Dendritic cell treated with granulocyte-macrophage colony-stimulating factor and Interleukin-4, amounts not matched to agents 40 ng/mL and 50 ng/mL, for 4 days (primary cell): Measurements from ENCODE around the gene OMA1.
"Not testable (repeated sequence)": the region's sequence is repeated elsewhere in the genome, so short reads cannot be mapped to it uniquely, and the experiment has no call there.

ENCODE experiments used
- H3K27ac Mint-ChIP-seq: one replicate; pipeline ENCODE4 v1.8.0; 2022; ENCODE audit warnings: mild to moderate bottlenecking, mixed read lengths
- H3K27me3 Mint-ChIP-seq: one replicate; pipeline ENCODE4 v1.8.0; 2022; ENCODE audit warnings: mild to moderate bottlenecking, mixed read lengths
- H3K36me3 Mint-ChIP-seq: one replicate; pipeline ENCODE4 v1.8.0; 2022; ENCODE audit warnings: low read depth, mixed read lengths
- H3K4me1 Mint-ChIP-seq: one replicate; pipeline ENCODE4 v1.8.0; 2022; ENCODE audit warnings: low read depth, mixed read lengths
- H3K4me3 Mint-ChIP-seq: one replicate; pipeline ENCODE4 v1.8.0; 2022; ENCODE audit warnings: mild to moderate bottlenecking, moderate library complexity, mixed read lengths
- H3K9me3 Mint-ChIP-seq: one replicate; pipeline ENCODE4 v1.8.0; 2022; ENCODE audit warnings: mixed read lengths
- intact Hi-C: fragments of 100-400 bp; cut with micrococcal nuclease; formaldehyde crosslinking; loops from one replicate; pipeline ENCODE4 v1.15.0; 2022

The OMA1 gene

GRCh38 chr1:58546520-58547308 lies at the start of gene OMA1:
OMA1 (minus strand) TSS chr1:58546726; CDS start chr1:58539294, 7,432 bp downstream.
- Mint-ChIP-seq H3K9me3 (no peaks in the 10 kb centered on the region), H3K27me3 (no peaks in the 10 kb centered on the region), H3K4me1 (peaks cover 19% of the 10 kb centered on the region), H3K36me3 (no peaks in the 10 kb centered on the region), H3K27ac (peak within 1 kb of the TSS; percentile 93), H3K4me3 (peak within 1 kb of the TSS; percentile 79)
- intact Hi-C loops = loop anchor here (1.0 kb wide), 2 partner anchors 29 to 106 kb away; no protein-coding TSS in a partner anchor

DNA sequence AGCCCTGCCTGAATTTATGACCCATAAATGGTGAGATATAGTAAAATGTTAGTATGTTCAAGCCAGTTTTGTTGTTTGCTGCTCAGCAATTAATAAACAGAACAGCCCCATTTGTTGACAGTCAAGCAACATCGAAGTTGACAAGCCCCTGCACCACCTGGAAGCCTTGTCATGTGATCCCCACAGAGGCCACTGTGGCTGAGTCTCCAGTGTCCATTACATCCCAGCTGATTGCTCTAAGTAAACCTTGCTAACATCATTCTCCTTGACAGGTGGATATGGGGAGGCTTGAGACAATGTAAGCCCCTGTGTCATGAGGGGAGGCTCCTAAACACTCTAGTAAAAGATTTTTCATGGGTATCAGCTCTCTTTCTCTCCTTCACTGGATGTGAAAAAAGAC lies 48.0 kb upstream of the OMA1 start:
- Mint-ChIP-seq H3K36me3 (no peaks in the 10 kb centered on the region), H3K4me1 (peaks cover 19% of the 10 kb centered on the region), H3K27ac (no peak overlapping the region), H3K9me3 (no peaks in the 10 kb centered on the region), H3K4me3 (no peak overlapping the region), H3K27me3 (peaks cover 24% of the 10 kb centered on the region)
- intact Hi-C loops = no loop called here

DNA sequence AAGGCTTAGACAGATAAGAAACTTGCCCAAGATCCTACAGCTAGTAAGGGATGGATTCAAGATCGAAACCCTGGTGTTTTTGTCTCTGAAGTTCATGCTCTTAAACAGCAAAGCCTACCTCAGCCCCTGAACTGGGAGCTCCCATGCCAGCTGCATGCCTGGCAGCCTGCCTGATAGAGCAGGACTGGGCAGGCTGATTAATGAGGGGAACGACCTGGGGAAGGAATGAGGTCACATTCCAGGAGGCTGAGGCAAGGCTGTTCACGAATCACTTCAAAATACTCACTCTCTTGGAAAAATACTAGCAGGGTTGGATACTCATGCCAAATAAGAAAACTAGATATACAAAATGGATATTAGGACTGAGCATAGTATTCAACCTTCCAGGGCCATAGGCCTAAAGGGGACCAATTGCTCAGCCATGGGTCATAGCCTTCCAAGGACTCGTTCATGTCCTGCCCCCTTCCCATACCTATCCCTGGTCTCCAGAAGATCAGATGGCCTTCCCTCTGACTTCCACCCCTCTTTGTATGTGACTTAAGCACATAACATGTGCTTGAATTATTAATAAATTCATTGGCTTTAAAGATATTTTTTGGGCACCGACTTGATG lies 46.1 kb upstream of the OMA1 start:
- Mint-ChIP-seq H3K9me3 (no peaks in the 10 kb centered on the region), H3K4me3 (no peak overlapping the region), H3K27me3 (peaks cover 17% of the 10 kb centered on the region), H3K27ac (no peak overlapping the region), H3K36me3 (no peaks in the 10 kb centered on the region), H3K4me1 (peaks cover 9% of the 10 kb centered on the region)
- intact Hi-C loops = no loop called here

- no peaks in the 10 kb centered on the region for H3K9me3 Mint-ChIP-seq
- H3K27me3 Mint-ChIP-seq = peaks cover 12% of the 10 kb centered on the region
- peaks cover 6% of the 10 kb centered on the region for H3K4me1 Mint-ChIP-seq
- H3K36me3 Mint-ChIP-seq = no peaks in the 10 kb centered on the region
- H3K4me3 Mint-ChIP-seq = no peak overlapping the region
- intact Hi-C loops = no loop called here
- no peak overlapping the region for H3K27ac Mint-ChIP-seq
Observed at GRCh38 chr1:58591806-58592205, 45.3 kb upstream of the OMA1 start.

DNA sequence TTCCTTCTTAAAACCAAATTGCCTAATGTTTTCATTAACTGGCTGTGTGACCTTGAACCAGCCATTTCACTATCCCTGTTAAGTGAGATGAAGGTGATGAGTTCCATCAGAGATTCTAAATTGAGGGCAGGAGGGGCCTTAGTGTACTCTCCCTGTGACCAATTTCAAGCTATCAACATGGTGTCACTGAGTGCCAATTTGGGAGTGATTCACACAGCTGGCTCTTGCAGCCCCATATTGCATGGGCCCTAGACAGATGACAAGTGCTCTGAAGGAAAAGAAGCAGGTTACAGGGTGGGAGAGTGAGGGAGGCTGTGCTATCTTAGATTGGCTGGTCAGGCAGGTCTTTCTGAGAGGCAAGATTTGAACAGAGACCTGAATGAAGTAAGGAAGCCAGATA lies 43.5 kb upstream of the OMA1 start:
- Mint-ChIP-seq H3K27ac (no peak overlapping the region), H3K27me3 (peaks cover 9% of the 10 kb centered on the region), H3K4me3 (no peak overlapping the region), H3K36me3 (no peaks in the 10 kb centered on the region), H3K4me1 (peaks cover 6% of the 10 kb centered on the region), H3K9me3 (no peaks in the 10 kb centered on the region)
- intact Hi-C loops = no loop called here

DNA sequence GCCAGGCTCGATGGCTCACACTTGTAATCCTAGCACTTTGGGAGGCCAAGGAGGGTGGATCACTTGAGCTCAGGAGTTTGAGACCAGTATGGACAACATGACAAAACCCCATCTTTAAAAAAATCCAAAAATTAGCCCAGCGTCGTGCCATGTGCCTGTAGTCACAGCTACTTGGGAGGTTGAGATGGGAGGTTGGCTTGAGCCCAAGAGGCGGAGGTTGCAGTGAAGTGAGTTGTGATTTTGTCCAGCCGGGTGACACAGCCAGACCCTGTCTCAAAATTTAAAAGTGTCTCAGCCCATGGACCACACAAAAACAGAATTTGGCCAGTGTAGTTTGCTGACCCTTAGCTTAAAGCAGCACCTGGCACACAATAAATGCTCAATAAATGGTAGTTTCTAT lies 41.9 kb upstream of the OMA1 start:
- peaks cover 21% of the 10 kb centered on the region for H3K4me1 Mint-ChIP-seq
- H3K4me3 Mint-ChIP-seq = no peak overlapping the region
- no peaks in the 10 kb centered on the region for H3K9me3 Mint-ChIP-seq
- no peaks in the 10 kb centered on the region for H3K36me3 Mint-ChIP-seq
- intact Hi-C loops = no loop called here
- H3K27ac Mint-ChIP-seq = no peak overlapping the region
- H3K27me3 Mint-ChIP-seq = peaks cover 8% of the 10 kb centered on the region

DNA sequence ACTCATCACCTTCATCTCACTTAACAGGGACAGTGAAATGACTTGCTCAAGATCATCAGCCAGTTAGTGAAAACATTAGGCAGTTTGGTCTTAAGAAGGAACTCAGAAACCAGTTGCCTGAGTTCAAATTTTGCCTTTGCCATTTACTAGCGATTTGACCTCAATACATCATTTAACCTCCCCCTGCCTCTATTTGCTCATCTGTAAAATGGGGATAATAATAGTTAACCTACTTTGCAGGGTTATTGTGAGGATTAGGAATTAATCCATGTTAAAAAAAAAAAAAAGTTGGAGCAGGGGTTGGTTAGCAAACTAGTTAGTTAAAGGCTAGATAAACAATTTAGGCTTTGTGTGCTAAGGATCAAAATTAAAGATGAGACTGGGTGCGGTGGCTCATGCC lies 41.1 kb upstream of the OMA1 start:
- peaks cover 24% of the 10 kb centered on the region for H3K4me1 Mint-ChIP-seq
- no peaks in the 10 kb centered on the region for H3K9me3 Mint-ChIP-seq
- H3K36me3 Mint-ChIP-seq = no peaks in the 10 kb centered on the region
- H3K27me3 Mint-ChIP-seq = peaks cover 7% of the 10 kb centered on the region
- no peak overlapping the region for H3K27ac Mint-ChIP-seq
- intact Hi-C loops = no loop called here
- H3K4me3 Mint-ChIP-seq = no peak overlapping the region

- H3K27ac Mint-ChIP-seq = no peak overlapping the region
- H3K27me3 Mint-ChIP-seq = peaks cover 7% of the 10 kb centered on the region
- no peak overlapping the region for H3K4me3 Mint-ChIP-seq
- H3K9me3 Mint-ChIP-seq = no peaks in the 10 kb centered on the region
- peaks cover 24% of the 10 kb centered on the region for H3K4me1 Mint-ChIP-seq
- H3K36me3 Mint-ChIP-seq = no peaks in the 10 kb centered on the region
- intact Hi-C loops = no loop called here
Observed at GRCh38 chr1:58586271-58586670, 39.7 kb upstream of the OMA1 start.

- Mint-ChIP-seq H3K4me3 (no peak overlapping the region), H3K9me3 (no peaks in the 10 kb centered on the region), H3K4me1 (peaks cover 24% of the 10 kb centered on the region), H3K27me3 (peaks cover 7% of the 10 kb centered on the region), H3K27ac (no peak overlapping the region), H3K36me3 (no peaks in the 10 kb centered on the region)
- intact Hi-C loops = no loop called here
Observed at GRCh38 chr1:58585581-58586151, 39.1 kb upstream of the OMA1 start.

DNA sequence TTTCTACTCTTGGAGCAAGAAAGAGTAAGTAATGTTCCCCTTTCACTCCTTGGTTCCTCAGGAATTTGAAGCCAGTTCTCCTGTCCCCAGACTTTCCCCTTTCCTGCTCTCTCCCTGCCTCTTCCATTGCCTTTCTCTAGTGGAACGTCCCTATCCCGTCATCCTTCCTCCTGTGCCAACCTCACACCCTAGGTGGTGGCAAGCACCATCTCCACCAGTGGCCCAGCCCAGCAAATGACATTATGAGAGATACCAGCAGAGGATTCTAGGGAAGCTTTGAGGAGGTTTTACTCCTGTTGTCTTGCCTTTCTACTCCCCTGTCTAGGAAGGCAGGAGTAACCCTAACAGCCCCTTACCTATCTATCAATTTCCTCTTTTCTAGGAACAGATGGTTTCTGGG lies 38.6 kb upstream of the OMA1 start:
- Mint-ChIP-seq H3K36me3 (no peaks in the 10 kb centered on the region), H3K27me3 (peaks cover 9% of the 10 kb centered on the region), H3K4me3 (no peak overlapping the region), H3K4me1 (peaks cover 24% of the 10 kb centered on the region), H3K9me3 (no peaks in the 10 kb centered on the region), H3K27ac (no peak overlapping the region)
- intact Hi-C loops = no loop called here

DNA sequence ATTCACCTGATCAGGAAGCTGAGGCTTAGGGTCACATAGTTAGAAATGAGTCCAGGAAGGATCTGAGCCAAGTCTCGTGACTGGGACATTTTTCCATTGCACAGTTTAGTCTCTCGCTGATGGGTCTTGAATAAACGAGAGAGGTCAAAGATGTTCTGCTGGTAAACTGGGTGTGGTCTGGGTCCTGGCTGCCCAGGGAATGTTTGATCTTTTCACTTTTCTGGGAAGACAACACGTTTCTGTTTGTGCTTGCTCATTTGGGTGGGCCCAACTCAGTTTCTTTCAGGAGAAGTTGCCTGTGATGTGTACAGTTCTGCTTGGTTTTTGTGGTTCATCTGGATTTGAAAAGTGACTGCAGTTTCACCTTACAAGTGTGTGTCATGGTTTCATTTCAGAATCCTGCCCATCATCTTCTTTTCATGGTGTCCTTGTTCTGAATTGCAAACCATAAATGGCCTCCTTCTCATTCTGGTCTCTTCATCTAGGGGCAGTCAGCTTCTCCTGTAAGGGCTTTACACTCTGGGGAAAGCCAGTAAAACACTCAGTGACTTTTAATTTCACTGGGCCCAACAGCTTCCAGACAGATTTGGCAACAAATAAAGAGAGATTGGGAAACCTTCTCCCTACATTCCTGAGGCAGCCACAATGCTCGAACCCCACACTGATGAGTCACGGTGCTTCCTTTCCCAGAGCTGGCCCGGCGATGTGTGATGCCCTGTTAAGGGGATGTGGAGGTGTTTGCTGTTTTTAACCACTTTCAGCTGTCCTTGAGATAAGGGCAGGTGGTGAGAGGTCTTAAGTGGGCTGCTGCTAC lies 37.8 kb upstream of the OMA1 start:
- H3K4me3 Mint-ChIP-seq = no peak overlapping the region
- intact Hi-C loops = loop anchor here (5.0 kb wide), 1 partner anchor 33 kb away; no protein-coding TSS in a partner anchor
- H3K27ac Mint-ChIP-seq = no peak overlapping the region
- no peaks in the 10 kb centered on the region for H3K9me3 Mint-ChIP-seq
- H3K36me3 Mint-ChIP-seq = no peaks in the 10 kb centered on the region
- peaks cover 24% of the 10 kb centered on the region for H3K4me1 Mint-ChIP-seq
- H3K27me3 Mint-ChIP-seq = peaks cover 15% of the 10 kb centered on the region

- H3K27me3 Mint-ChIP-seq = peaks cover 22% of the 10 kb centered on the region
Observed at GRCh38 chr1:58583496-58583895, 37.0 kb upstream of the OMA1 start.

DNA sequence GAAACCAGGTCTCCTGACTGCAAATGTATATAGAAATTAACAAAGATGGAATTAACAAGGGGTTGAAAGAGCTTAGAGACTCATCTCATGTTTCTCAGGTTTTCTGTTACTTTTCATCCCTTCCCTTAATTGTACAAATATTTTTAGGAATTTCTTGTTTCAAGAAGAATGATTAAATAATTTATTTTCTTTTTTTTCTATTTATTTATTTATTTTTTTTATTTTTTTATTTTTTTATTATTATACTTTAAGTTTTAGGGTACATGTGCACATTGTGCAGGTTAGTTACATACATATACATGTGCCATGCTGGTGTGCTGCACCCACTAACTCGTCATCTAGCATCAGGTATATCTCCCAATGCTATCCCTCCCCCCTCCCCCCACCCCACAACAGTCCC lies 35.6 kb upstream of the OMA1 start:
- Mint-ChIP-seq H3K27me3 (peaks cover 33% of the 10 kb centered on the region), H3K4me1 (peaks cover 35% of the 10 kb centered on the region)
- not testable (repeated sequence) for H3K9me3 Mint-ChIP-seq, H3K27ac Mint-ChIP-seq, H3K4me3 Mint-ChIP-seq, H3K36me3 Mint-ChIP-seq
- intact Hi-C loops = loop anchor here (5.0 kb wide), 1 partner anchor 35 kb away; no protein-coding TSS in a partner anchor

More at GRCh38 chr1:58583496-58583895, 37.0 kb upstream of the OMA1 start:
- no peak overlapping the region for H3K4me3 Mint-ChIP-seq
- peaks cover 24% of the 10 kb centered on the region for H3K4me1 Mint-ChIP-seq
- H3K36me3 Mint-ChIP-seq = no peaks in the 10 kb centered on the region
- intact Hi-C loops = loop anchor here (5.0 kb wide), 1 partner anchor 34 kb away; no protein-coding TSS in a partner anchor
- H3K27ac Mint-ChIP-seq = no peak overlapping the region
- H3K9me3 Mint-ChIP-seq = no peaks in the 10 kb centered on the region
